ENCODE results near the gene CCNG2.

CCNG2 gene

GRCh38 chr4:77147079-77147782, 9.8 kb upstream of the CCNG2 start:
- no peak for DNase-seq (ENCODE audit: low read depth)

GRCh38 chr4:77148078-77148477, 8.9 kb upstream of the CCNG2 start:
- no peak for DNase-seq (ENCODE audit: low read depth)

DNA sequence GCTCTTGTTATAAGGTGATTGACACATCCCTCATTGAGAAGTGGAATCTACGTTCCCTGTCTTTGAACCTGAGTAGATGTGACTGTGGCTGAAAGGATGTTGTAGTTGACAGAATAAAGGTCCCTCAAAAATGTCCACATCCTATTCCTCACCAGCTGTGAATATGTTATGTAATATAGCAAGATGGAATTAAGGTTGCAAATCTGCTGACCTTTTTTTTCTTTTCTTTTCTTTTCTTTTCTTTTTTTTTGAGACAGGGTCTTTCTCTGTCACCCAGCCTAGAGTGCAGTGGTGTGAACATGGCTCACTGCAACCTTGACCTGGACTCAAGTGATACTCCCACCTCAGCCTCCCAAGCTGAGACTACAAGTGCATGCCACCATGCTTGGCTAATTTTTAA, 7.2 kb upstream of the CCNG2 start:
- DNase-seq (ENCODE audit: low read depth): no peak

GRCh38 chr4:77151241-77151640, 5.8 kb upstream of the CCNG2 start:
- no peak for DNase-seq (ENCODE audit: low read depth)

GRCh38 chr4:77152421-77152820, 4.6 kb upstream of the CCNG2 start:
- no peak for DNase-seq (ENCODE audit: low read depth)

DNA sequence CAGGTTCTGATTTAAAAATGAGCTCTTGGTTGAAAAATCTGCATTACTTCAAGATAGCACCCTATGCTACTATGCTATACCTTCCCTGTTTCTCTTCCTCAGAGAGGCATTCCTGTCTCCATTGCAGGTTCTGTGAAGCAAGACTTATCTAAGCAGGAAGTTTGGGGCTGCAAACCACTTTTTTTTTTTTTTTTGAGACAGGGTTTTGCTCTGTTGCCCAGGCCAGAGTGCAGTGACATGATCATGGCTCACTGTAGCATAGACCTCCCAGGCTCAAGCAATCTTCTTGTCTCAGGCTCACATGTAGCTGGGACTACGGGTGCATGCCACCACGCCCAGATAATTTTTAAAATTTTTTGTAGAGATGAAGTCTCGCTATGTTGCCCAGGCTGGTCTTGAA, 4.0 kb upstream of the CCNG2 start:
- no peak for DNase-seq (ENCODE audit: low read depth)

GRCh38 chr4:77154065-77154464, 2.9 kb upstream of the CCNG2 start:
- no peak for DNase-seq (ENCODE audit: low read depth)

DNA sequence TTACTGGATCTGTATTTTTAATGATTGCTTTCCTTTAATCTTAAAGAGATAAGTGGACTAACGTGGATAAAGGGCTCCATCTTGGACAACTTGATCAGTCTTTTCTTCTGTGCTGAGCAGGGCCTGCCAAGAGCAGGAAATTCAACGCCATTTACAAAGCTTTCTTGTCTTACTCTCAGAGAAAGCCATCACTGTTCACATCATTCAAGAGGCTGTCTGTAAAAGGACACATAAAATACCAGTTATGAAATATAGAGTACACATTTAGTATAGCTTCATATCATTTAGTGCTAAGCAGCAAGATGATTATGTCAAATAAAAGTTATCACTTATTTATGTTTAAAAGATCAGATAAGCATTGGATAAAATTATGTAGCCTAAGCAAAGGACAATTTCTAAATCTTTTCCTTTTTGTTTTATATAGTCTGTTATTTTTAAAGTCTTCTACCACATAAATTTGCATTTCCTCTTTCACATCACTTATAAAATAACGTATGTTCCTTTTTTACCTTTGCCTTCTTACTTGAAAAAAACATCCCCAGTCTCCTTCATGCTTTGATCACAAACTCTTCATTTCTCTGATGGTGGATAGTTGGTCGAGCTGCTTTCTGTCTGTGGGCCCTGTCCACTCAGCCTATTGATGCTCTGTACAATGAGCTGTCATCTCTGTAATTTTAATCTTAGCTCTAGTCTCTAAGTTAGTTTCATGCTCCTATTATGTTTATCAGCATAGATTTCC, 2.1 kb upstream of the CCNG2 start:
- no peak for DNase-seq (ENCODE audit: low read depth)

- DNase-seq (ENCODE audit: low read depth): no peak
These were observed 1.2 kb upstream of the CCNG2 start for GRCh38 chr4:77155631-77156452.

- DNase-seq (ENCODE audit: low read depth): peak; percentile 88
These were observed 485 bp upstream of the CCNG2 start for GRCh38 chr4:77156533-77156911.

DNA sequence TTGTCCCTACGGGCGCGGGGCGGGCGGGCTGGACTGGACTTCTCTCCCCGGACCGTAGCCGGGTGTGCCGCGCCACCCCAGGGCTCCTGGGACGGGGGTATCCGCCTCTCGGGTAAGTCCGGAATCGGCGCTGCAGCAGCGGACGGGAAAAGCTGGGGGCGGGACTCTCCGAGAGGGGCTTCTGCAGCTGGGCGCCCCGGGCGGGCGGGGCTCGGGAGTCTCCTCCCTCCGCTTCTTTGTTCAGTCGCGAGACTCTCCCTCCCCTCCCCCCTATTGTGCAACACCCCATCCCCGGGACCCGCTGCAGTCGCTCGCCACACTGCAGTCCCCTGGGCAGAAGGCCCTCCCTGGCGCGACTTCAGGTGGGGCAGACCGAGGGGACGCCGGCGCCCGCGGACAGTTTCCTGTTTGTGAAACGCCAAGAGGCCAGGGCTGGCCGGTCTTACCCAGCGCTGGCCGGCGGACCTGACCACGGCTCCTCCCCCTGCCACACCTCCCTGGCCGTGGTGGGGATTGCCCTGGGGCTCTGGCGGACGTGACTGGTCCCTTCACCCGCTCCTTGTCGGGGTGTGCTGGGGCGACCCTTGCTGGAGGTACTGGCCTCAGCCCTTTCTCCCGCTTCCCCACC, 966 bp downstream of the CCNG2 start:
- DNase-seq (ENCODE audit: low read depth): peak; percentile 57

- no peak for DNase-seq (ENCODE audit: low read depth)
These were observed 1.5 kb downstream of the CCNG2 start for GRCh38 chr4:77158487-77158861.

- no peak for DNase-seq (ENCODE audit: low read depth)
These were observed 2.8 kb downstream of the CCNG2 start for GRCh38 chr4:77159806-77160205.

- DNase-seq (ENCODE audit: low read depth): no peak
These were observed 6.6 kb downstream of the CCNG2 start for GRCh38 chr4:77163641-77164040.

DNA sequence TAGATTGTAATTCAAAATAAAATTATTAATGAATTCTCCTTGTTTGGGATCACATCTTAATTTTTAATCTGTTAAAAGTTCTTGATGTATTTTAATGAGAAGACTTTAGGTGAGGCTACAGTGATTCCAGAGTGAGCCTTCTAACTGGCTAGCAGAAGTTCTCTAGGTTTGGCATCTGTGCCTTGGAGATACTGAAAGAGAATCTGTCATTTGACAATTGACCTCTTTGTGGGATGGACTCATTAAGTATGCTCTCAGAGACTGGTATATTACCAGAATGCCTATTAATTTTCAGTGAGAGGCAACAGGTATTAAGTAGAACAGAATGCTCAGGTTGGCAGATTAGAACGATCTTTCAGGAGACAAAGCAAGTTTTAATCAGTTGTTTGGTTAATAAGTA, 10.2 kb downstream of the CCNG2 start:
- DNase-seq (ENCODE audit: low read depth): no peak

DNA sequence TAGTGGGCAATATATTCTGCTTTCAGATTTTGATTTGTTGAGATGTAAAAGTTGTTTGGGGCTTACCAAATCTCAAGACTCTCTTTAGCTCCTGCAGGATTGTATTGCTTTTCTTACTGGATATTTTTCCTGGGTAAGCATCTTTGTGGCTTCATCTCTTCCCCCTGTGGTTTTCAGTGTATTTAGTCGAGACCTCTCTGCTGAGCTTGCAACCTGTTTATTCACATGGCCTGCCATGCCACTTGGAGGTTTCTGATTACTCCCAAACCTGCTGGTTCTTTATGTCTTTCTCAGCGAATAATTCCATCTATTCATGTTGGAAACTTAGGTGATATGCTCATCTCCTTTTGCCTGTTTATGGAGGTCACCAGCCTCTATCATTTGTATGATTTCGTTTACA, 10.9 kb downstream of the CCNG2 start:
- DNase-seq (ENCODE audit: low read depth): no peak

DNA sequence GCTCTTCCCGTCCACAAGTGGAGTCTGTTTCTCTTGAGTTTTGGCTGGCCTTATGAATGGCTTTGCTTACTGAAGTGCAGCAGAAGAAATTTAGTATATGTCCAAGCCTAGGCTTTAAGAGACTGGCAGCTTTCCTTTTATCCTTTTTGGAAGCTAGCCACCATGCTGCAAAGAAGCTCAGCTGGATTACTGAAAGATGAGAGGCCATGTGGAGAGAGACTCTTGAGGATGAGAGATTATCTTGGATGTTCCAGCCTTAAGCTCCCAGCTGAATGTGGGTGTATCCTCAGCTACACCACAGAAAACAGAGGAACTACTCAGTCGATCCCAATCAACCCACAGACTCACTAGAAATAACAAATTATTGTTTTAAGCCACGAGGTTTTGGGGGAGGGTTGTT, 12.5 kb downstream of the CCNG2 start:
- DNase-seq (ENCODE audit: low read depth): no peak

GRCh38 chr4:77170926-77171325, 13.9 kb downstream of the CCNG2 start:
- no peak for DNase-seq (ENCODE audit: low read depth)

- DNase-seq (ENCODE audit: low read depth): no peak
These were observed 15.3 kb downstream of the CCNG2 start for GRCh38 chr4:77172336-77172735.

DNA sequence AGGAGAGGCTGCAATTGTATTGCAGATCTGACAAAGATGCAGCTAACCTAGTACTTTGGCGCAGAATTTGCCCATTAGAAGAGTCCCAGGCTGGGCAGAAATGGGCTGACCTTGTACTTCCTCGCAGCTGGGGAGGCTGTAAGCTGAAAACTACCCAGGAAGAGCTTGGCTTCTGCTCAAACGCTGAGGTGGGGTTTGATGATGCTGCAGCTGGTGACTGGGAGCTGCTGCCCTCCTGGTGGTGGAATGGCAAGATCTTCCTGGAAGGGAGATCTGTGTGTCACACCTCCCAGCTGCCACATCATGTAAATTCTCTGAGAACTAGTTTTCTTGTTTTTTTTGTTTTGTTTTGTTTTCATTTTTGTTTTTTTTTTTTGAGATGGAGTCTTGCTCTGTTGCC, 17.4 kb downstream of the CCNG2 start:
- DNase-seq (ENCODE audit: low read depth): no peak

DNA sequence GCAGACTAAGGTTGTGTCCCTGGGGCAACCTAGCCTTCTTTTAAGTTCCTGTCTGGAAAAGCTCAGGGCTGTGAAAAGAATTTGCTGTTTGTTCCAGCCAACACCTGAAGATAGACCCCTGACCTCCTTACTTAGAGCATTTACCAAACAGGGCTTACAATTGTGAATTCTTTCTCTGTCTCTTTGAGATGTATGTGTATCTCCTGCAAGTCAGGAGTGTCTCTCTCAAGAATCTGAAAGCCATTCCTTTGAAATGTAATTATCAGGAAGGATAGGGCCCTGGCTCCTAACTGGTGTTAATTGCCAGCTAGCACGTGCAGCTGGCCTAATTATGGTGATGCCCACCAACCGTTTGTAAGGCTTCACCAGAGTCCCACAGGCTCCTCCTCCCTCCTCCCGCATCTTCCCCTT, 18.2 kb downstream of the CCNG2 start:
- no peak for DNase-seq (ENCODE audit: low read depth)

- DNase-seq (ENCODE audit: low read depth): no peak
These were observed 19.6 kb downstream of the CCNG2 start for GRCh38 chr4:77176640-77177039.

GRCh38 chr4:77177199-77177598, 20.2 kb downstream of the CCNG2 start:
- DNase-seq (ENCODE audit: low read depth): no peak
